Bronchial epithelial cell (primary cell): ENCODE data around the gene CPSF2. TPM values are rescaled to one million over a fixed set of nuclear protein-coding genes. Genes with fewer than 3 reads are reported as not detected.

Source experiments
- DNase-seq: peaks from one replicate; pipeline ENCODE4 v3.0.0-alpha.2; 2010; ENCODE audit warnings: low read depth
- FAIRE-seq: peaks from 2 replicates; lab custom pipeline; 2011; peaks lifted over from hg19 to GRCh38; lab: Jason Lieb, UNC
- H3K27me3 ChIP-seq: 2 replicates; pipeline ENCODE4 v1.5.1; 2011; ENCODE audit warnings: low read length; ENCODE audit not compliant: control insufficient read depth, insufficient read depth
- H3K36me3 ChIP-seq: 2 replicates; pipeline ENCODE4 v1.5.1; 2011; ENCODE audit warnings: low read length; ENCODE audit not compliant: control insufficient read depth, insufficient read depth
- H3K4me3 ChIP-seq: 2 replicates; pipeline ENCODE4 v1.5.1; 2011; ENCODE audit warnings: mild to moderate bottlenecking, low read depth, low read length, control low read depth
- total RNA-seq: library from RNA; depleted of rRNA; stranded (reverse); fragments of >200 nt; gene quantifications from 2 replicates; pipeline ENCODE4 v1.2.1, GENCODE V29; 2014
- TF ChIP-seq, protein P1 (sequence below): IDR thresholded peaks from 2 replicates; pipeline ENCODE4 v1.5.1; 2011; ENCODE audit warnings: mild to moderate bottlenecking, moderate library complexity, low read length, control low read depth, inconsistent platforms; ENCODE audit not compliant: insufficient read depth, severe bottlenecking

CPSF2 gene
- total RNA-seq, 1 donor from 2014 or later: 33.4 TPM

DNA sequence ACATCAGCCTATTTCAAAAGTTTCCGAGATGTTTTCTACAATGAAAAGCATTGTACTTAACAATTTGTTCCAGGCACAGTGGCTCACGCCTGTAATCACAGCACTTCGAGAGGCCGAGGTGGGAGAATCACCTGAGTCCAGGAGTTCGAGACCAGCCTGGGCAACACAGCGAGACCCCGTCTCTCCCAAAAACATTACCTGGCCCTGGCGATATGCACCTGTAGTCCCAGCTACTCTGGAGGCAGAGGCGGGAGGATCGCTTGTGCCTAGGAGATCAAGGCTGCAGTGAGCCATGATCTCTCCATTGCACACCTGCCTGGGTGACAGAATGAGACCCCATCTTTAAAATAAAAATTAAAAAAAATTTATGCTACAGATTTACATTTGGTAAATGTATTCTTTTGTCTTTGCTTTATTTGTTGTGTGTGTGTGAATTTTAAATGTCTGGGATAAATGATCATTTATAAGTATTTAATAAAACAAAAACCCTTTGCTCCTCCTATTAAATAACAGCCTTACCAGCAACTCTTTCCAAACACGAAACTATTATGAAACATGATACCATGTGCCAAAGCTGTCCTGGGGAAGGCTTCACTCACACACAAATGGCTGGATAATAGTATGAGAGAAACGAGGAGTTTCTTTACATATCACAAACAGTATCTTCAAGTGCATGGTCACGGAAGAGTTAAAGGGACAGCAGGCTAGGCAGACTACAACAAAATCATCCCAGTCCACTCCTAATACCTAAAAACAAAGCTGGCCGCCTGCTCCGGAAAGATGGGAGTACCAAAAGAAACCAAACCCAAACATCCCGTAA lies 16.5 kb upstream of the CPSF2 start:
- no peaks in the 10 kb centered on the region for H3K27me3 ChIP-seq
- no peaks in the 10 kb centered on the region for H3K36me3 ChIP-seq
- peak overlapping the region; percentile 96 for H3K4me3 ChIP-seq
- no peak for FAIRE-seq
- TF ChIP-seq, protein P1, sequence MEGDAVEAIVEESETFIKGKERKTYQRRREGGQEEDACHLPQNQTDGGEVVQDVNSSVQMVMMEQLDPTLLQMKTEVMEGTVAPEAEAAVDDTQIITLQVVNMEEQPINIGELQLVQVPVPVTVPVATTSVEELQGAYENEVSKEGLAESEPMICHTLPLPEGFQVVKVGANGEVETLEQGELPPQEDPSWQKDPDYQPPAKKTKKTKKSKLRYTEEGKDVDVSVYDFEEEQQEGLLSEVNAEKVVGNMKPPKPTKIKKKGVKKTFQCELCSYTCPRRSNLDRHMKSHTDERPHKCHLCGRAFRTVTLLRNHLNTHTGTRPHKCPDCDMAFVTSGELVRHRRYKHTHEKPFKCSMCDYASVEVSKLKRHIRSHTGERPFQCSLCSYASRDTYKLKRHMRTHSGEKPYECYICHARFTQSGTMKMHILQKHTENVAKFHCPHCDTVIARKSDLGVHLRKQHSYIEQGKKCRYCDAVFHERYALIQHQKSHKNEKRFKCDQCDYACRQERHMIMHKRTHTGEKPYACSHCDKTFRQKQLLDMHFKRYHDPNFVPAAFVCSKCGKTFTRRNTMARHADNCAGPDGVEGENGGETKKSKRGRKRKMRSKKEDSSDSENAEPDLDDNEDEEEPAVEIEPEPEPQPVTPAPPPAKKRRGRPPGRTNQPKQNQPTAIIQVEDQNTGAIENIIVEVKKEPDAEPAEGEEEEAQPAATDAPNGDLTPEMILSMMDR: no peak
- no peak for DNase-seq

- peak; percentile 43 for DNase-seq
- TF ChIP-seq, protein P1: no peak
- FAIRE-seq: no peak
- Histone ChIP-seq H3K27me3 (no peaks in the 10 kb centered on the region), H3K4me3 (peak overlapping the region; percentile 96), H3K36me3 (no peaks in the 10 kb centered on the region)
Measured at GRCh38 chr14:92105893-92106142, 16.0 kb upstream of the CPSF2 start.

DNA sequence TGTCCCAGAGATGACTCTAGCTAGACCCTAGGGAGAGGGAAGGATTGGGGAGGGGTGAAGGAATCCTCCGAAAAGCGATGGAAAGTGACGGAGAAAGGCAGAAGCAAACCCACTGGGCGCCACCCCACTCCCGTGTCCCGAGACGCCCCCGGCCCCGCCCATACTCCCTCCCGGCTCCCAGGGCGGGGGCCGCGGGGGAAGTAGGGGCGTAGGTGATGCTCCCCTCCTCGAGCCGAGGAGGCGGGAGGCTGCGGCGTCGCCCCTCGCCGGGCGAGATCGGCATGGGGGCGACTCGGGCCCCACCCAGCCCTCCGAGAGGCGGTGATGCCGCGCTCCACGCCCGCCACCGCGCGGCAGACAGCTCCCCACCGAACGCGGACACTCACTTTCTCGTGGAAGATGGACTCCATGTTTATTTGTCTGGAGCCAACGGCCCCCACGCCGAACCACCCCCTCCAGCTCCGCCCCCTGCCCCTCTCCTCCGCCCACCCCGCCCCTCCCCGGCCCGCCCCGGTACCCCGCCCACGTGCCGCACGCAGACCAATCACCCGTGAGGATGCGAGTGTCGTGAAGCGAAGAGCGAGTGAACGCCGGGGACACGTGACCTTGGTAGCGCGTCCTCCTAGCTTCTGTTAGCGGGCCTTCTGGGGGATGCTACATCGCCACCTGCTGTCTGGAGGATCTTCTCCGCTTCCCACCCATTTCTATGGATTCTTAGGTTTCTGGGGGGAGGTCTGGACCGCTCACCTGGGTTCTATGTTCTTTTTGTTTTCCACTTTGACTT lies 15.4 kb upstream of the CPSF2 start, which contains the start of gene ATXN3:
TSS of gene ATXN3 (minus strand) at position 440 of the 784 bp plus-strand sequence. CDS start at position 410, 30 bp downstream.
- Histone ChIP-seq H3K36me3 (no peaks in the 10 kb centered on the region), H3K27me3 (no peaks in the 10 kb centered on the region), H3K4me3 (peak within 1 kb of the TSS; percentile 96)
- FAIRE-seq (no peak), DNase-seq (peak; percentile 93)
- TF ChIP-seq, protein P1: peak; percentile 84

GRCh38 chr14:92108345-92109254 lies 13.2 kb upstream of the CPSF2 start:
- DNase-seq (no peak), FAIRE-seq (no peak)
- TF ChIP-seq, protein P1: no peak
- Histone ChIP-seq H3K27me3 (no peaks in the 10 kb centered on the region), H3K36me3 (no peaks in the 10 kb centered on the region), H3K4me3 (no peak overlapping the region)

DNA sequence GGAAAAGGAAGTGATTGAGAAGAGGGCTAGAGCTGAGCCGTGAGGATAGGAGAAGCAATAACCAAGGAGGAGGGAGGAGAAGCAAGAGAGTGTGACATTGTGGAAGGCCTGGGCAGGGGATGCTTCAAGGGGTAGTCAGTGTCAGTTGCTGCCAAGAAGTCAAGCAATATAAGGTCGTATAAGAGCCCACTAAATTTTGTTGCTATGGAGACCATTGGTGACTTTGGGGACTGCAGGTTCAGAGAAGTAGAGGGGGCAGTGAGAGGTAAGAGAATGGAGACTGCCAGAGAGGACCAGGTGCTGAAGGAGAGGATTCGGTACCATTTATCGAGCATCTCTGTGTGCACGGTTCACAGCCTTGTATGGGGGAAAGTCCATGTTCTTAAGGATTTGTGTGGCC lies 12.3 kb upstream of the CPSF2 start:
- FAIRE-seq (no peak), DNase-seq (no peak)
- Histone ChIP-seq H3K4me3 (no peak overlapping the region), H3K27me3 (no peaks in the 10 kb centered on the region), H3K36me3 (no peaks in the 10 kb centered on the region)
- TF ChIP-seq, protein P1: no peak
